Gastrocnemius medialis (tissue), 4 donors: ENCODE results near the gene WDR18. TPM values are rescaled to one million over a fixed set of nuclear protein-coding genes. Genes with fewer than 3 reads are reported as not detected.

Experiments
- ATAC-seq, 2 donors: fragments of 150-250 bp; one replicate each; pipeline ENCODE4 v1.9.1; 2016
- DNase-seq, 2 donors: peaks; one replicate each; pipeline ENCODE4 v3.0.0-alpha.2; 2019
- H3K27ac ChIP-seq, 4 donors: fragments of 200-600 bp; sonication (generic); 1 replicate in 1 of 4; 2 replicates in 3 of 4; pipeline ENCODE4 v1.5.1; 2016 to 2018; ENCODE audit warnings: mild to moderate bottlenecking in 2 of 4, moderate library complexity in 1 of 4
- H3K27me3 ChIP-seq, 3 donors: fragments of 200-600 bp; sonication (generic) in 2 of 3; 1 replicate in 1 of 3; 2 replicates in 2 of 3; pipeline versions ENCODE4 v1.5.1 to v1.6.0; 2016 to 2019; ENCODE audit warnings: mild to moderate bottlenecking in 1 of 3, moderate library complexity in 1 of 3
- H3K36me3 ChIP-seq, 2 donors: fragments of 200-600 bp; sonication (generic) in 1 of 2; one replicate each; pipeline ENCODE4 v1.5.1; 2017 to 2018
- H3K4me1 ChIP-seq, 2 donors: fragments of 200-600 bp; sonication (generic) in 1 of 2; one replicate each; pipeline ENCODE4 v1.5.1; 2016 to 2017; ENCODE audit warnings: mild to moderate bottlenecking in 2 of 2
- H3K4me3 ChIP-seq, 4 donors: fragments of 200-600 bp; sonication (generic) in 3 of 4; 1 replicate in 1 of 4; 2 replicates in 3 of 4; pipeline ENCODE4 v1.5.1; 2016 to 2019; ENCODE audit warnings: mild to moderate bottlenecking in 2 of 4
- H3K9me3 ChIP-seq, 3 donors: fragments of 200-600 bp; sonication (generic) in 2 of 3; 1 replicate in 1 of 3; 2 replicates in 2 of 3; pipeline ENCODE4 v1.5.1; 2016 to 2019
- POLR2A ChIP-seq, 2 donors: fragments of 450-650 bp; IDR thresholded peaks; one replicate each; pipeline ENCODE4 v1.6.1; 2017; ENCODE audit warnings: antibody characterized with exemption in 2 of 2, mild to moderate bottlenecking in 2 of 2, moderate library complexity in 2 of 2
- in situ Hi-C, 4 donors: fragments of 200-750 bp; cut with MboI; loops; one replicate each; pipeline versions ENCODE4 v1.15.0 to v1.8.0; 2017; ENCODE audit warnings: low sequenced_read_pairs in 4 of 4
- intact Hi-C: fragments of 100-400 bp; cut with DNase I; formaldehyde crosslinking; loops from one replicate; pipeline ENCODE4 v1.15.1; 2023; ENCODE audit warnings: low total_unique reads
- total RNA-seq, 4 donors: library from RNA; depleted of rRNA; stranded (reverse); fragments of >200 nt; gene quantifications; one replicate each; pipeline versions ENCODE4 v1.1.0 to v1.2.3, GENCODE V29; 2016
- TF ChIP-seq, protein P1 (sequence below), 5 experiments: fragments of 450-650 bp in 3 of 5; fragments of 200-600 bp in 2 of 5; sonication (generic) in 2 of 5; IDR thresholded peaks in 4 of 5; conservative IDR thresholded peaks in 1 of 5; 1 replicate in 4 of 5; 2 replicates in 1 of 5; pipeline ENCODE4 v1.5.1; 2016 to 2019; ENCODE audit warnings: antibody characterized with exemption in 5 of 5, mild to moderate bottlenecking in 3 of 5, moderate library complexity in 3 of 5

The WDR18 gene
- total RNA-seq, 4 donors from 2014 or later, result 4.4 to 59.0 (median 28.6) TPM

GRCh38 chr19:974564-975257 lies 9.4 kb upstream of the WDR18 start:
- Histone ChIP-seq H3K9me3 (peaks cover 0 to 6% (median 0%) of the 10 kb centered on the region in 3 donors), H3K4me3 (no peak overlapping the region), H3K4me1 (no peaks in the 10 kb centered on the region), H3K27ac (no peak overlapping the region), H3K36me3 (peaks cover 0 to 25% of the 10 kb centered on the region in 2 donors), H3K27me3 (peaks cover 0 to 8% (median 3%) of the 10 kb centered on the region in 3 donors)
- no peak for TF ChIP-seq POLR2A (IDR thresholded peaks at IDR 0.05)
- TF ChIP-seq, protein P1, sequence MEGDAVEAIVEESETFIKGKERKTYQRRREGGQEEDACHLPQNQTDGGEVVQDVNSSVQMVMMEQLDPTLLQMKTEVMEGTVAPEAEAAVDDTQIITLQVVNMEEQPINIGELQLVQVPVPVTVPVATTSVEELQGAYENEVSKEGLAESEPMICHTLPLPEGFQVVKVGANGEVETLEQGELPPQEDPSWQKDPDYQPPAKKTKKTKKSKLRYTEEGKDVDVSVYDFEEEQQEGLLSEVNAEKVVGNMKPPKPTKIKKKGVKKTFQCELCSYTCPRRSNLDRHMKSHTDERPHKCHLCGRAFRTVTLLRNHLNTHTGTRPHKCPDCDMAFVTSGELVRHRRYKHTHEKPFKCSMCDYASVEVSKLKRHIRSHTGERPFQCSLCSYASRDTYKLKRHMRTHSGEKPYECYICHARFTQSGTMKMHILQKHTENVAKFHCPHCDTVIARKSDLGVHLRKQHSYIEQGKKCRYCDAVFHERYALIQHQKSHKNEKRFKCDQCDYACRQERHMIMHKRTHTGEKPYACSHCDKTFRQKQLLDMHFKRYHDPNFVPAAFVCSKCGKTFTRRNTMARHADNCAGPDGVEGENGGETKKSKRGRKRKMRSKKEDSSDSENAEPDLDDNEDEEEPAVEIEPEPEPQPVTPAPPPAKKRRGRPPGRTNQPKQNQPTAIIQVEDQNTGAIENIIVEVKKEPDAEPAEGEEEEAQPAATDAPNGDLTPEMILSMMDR (IDR thresholded peaks at IDR 0.05 in 4 of 5, conservative IDR thresholded peaks at IDR 0.05 in 1 of 5), result no peak
- ATAC-seq (no peak), DNase-seq (no peak)
- intact Hi-C loops, result no loop called here
- in situ Hi-C loops, result loop anchor here in 2 of 4 donors (10.0 to 25.0 kb wide), 2 partner anchors 112 to 200 kb away; partner anchors contain the start of genes CFD (in 1 of the 2) and ELANE (in 1 of the 2)

- H3K27me3 ChIP-seq, result peaks cover 0 to 3% (median 2%) of the 10 kb centered on the region in 3 donors
- no peak for TF ChIP-seq POLR2A (IDR thresholded peaks at IDR 0.05)
- TF ChIP-seq, protein P1 (IDR thresholded peaks at IDR 0.05 in 4 of 5, conservative IDR thresholded peaks at IDR 0.05 in 1 of 5), result no peak
- intact Hi-C loops, result no loop called here
- in situ Hi-C loops, result loop anchor here in 2 of 4 donors (10.0 to 25.0 kb wide), 2 partner anchors 114 to 202 kb away; partner anchors contain the start of genes CFD (in 1 of the 2) and ELANE (in 1 of the 2)
- no peaks in the 10 kb centered on the region for H3K9me3 ChIP-seq
- no peak overlapping the region for H3K4me3 ChIP-seq
- no peak overlapping the region for H3K27ac ChIP-seq
- H3K36me3 ChIP-seq, result peaks cover 0 to 8% of the 10 kb centered on the region in 2 donors
- no peak for DNase-seq
- H3K4me1 ChIP-seq, result no peaks in the 10 kb centered on the region
- no peak for ATAC-seq
Measured at GRCh38 chr19:976476-976875, 7.7 kb upstream of the WDR18 start.

- H3K36me3 ChIP-seq, result peaks cover 0 to 2% of the 10 kb centered on the region in 2 donors
- in situ Hi-C loops, result loop anchor here in 2 of 4 donors (10.0 to 25.0 kb wide), 2 partner anchors 115 to 202 kb away; partner anchors contain the start of genes CFD (in 1 of the 2) and ELANE (in 1 of the 2)
- DNase-seq, result no peak
Measured at GRCh38 chr19:977058-977464, 7.1 kb upstream of the WDR18 start.

DNA sequence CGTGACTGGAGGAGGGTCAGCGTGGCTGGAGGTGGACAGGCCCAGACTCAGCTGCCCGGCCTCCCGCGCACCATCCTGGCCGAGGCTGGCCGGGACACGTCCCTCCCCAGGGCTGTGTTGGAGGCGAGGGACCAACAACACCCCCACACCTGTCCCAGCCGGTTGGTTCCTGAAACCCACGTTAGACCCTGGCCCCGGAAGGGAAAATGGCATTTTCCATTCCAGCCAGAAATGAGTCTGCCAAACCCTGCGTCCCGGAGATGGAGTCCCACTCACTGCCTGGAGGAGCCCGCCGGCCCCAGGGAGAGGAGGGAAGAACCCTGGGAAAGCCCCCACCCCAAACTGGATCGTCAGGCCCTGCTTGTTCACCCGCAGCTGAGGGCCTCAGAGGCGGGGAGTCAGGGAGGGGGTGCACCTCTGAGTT lies 4.8 kb upstream of the WDR18 start:
- intact Hi-C loops, result no loop called here
- no peak overlapping the region for H3K4me3 ChIP-seq
- no peak overlapping the region for H3K27ac ChIP-seq
- H3K9me3 ChIP-seq, result no peaks in the 10 kb centered on the region
- H3K4me1 ChIP-seq, result peaks cover 9 to 11% of the 10 kb centered on the region in 2 donors
- ATAC-seq (no peak), DNase-seq (no peak)
- H3K36me3 ChIP-seq, result no peaks in the 10 kb centered on the region
- H3K27me3 ChIP-seq, result peaks cover 0 to 3% (median 2%) of the 10 kb centered on the region in 3 donors
- in situ Hi-C loops, result loop anchor here in 2 of 4 donors (10.0 to 25.0 kb wide), 2 partner anchors 117 to 205 kb away; partner anchors contain the start of genes CFD (in 1 of the 2) and ELANE (in 1 of the 2)
- TF ChIP-seq, protein P1 (IDR thresholded peaks at IDR 0.05 in 4 of 5, conservative IDR thresholded peaks at IDR 0.05 in 1 of 5), result no peak
- no peak for TF ChIP-seq POLR2A (IDR thresholded peaks at IDR 0.05)

More at GRCh38 chr19:977058-977464, 7.1 kb upstream of the WDR18 start:
- H3K4me1 ChIP-seq, result no peaks in the 10 kb centered on the region
- peaks cover 0 to 3% (median 2%) of the 10 kb centered on the region in 3 donors for H3K27me3 ChIP-seq
- H3K9me3 ChIP-seq, result no peaks in the 10 kb centered on the region
- intact Hi-C loops, result no loop called here
- H3K27ac ChIP-seq, result no peak overlapping the region
- TF ChIP-seq, protein P1 (IDR thresholded peaks at IDR 0.05 in 4 of 5, conservative IDR thresholded peaks at IDR 0.05 in 1 of 5), result no peak
- TF ChIP-seq POLR2A (IDR thresholded peaks at IDR 0.05), result no peak
- ATAC-seq, result no peak
- H3K4me3 ChIP-seq, result no peak overlapping the region
